GM23338 (cell line): ENCODE data around the gene CYGB. TPM values are rescaled to one million over a fixed set of nuclear protein-coding genes. Genes with fewer than 3 reads are reported as not detected.
"Not testable (repeated sequence)": the region's sequence is repeated elsewhere in the genome, so short reads cannot be mapped to it uniquely, and the experiment has no call there.

ENCODE experiments used
- ATAC-seq: fragments of 200-7000 bp; cut with Tn5 transposase; 3 replicates; pipeline ENCODE4 v1.9.1; 2020
- DNase-seq: peaks from one replicate; pipeline ENCODE4 v3.0.0-alpha.2; 2015; ENCODE audit warnings: low spot score
- H2AFZ ChIP-seq: fragments of 200-600 bp; sonication (generic); 2 replicates; pipeline ENCODE4 v1.8.0; 2016; ENCODE audit warnings: antibody characterized with exemption, mild to moderate bottlenecking, moderate library complexity
- H3F3A ChIP-seq: fragments of 200-600 bp; sonication (generic); replicated peaks from 2 replicates; pipeline ENCODE4 v1.8.0; 2017; ENCODE audit warnings: antibody characterized with exemption, mixed run types, low read depth
- H3K27ac ChIP-seq: fragments of 200-600 bp; sonication (generic); 2 replicates; pipeline ENCODE4 v1.6.1; 2016; ENCODE audit warnings: low read depth
- H3K27me3 ChIP-seq: fragments of 200-600 bp; sonication (generic); 2 replicates; pipeline ENCODE4 v1.8.0; 2016; ENCODE audit warnings: mild to moderate bottlenecking, mixed run types, moderate library complexity; ENCODE audit not compliant: insufficient read depth
- H3K36me3 ChIP-seq: fragments of 200-600 bp; sonication (generic); 2 replicates; pipeline ENCODE4 v1.8.0; 2016; ENCODE audit warnings: mild to moderate bottlenecking; ENCODE audit not compliant: insufficient read depth
- H3K4me1 ChIP-seq: fragments of 200-600 bp; sonication (generic); 2 replicates; pipeline ENCODE4 v1.8.0; 2016; ENCODE audit warnings: mild to moderate bottlenecking, moderate library complexity; ENCODE audit not compliant: insufficient read depth
- H3K4me2 ChIP-seq: fragments of 200-600 bp; sonication (generic); 2 replicates; pipeline ENCODE4 v1.7.1; 2017; ENCODE audit warnings: mixed run types
- H3K4me3 ChIP-seq: fragments of 200-600 bp; sonication (generic); 2 replicates; pipeline ENCODE4 v1.6.1; 2016; ENCODE audit warnings: mixed run types
- H3K79me2 ChIP-seq: fragments of 200-600 bp; sonication (generic); replicated peaks from 2 replicates; pipeline ENCODE4 v1.8.0; 2017; ENCODE audit warnings: mild to moderate bottlenecking; ENCODE audit not compliant: insufficient read depth
- H3K9me2 ChIP-seq: fragments of 200-600 bp; sonication (generic); 2 replicates; pipeline ENCODE4 v1.8.0; 2017; ENCODE audit not compliant: insufficient read depth
- H4K20me1 ChIP-seq: fragments of 200-600 bp; sonication (generic); replicated peaks from 2 replicates; pipeline ENCODE4 v1.8.0; 2017; ENCODE audit warnings: mild to moderate bottlenecking; ENCODE audit not compliant: insufficient read depth
- H3K27ac Mint-ChIP-seq: 2 replicates; pipeline ENCODE4 v1.8.0; 2020; ENCODE audit warnings: inconsistent platforms, mild to moderate bottlenecking, moderate library complexity, mixed read lengths
- H3K27me3 Mint-ChIP-seq: 3 replicates; pipeline ENCODE4 v1.8.0; 2022; ENCODE audit warnings: low read depth, mild to moderate bottlenecking, moderate library complexity, mixed read lengths, inconsistent platforms; ENCODE audit not compliant: insufficient read depth, poor library complexity
- H3K36me3 Mint-ChIP-seq: 3 replicates; pipeline ENCODE4 v1.8.0; 2021; ENCODE audit warnings: low read depth, mild to moderate bottlenecking, inconsistent platforms, moderate library complexity, mixed read lengths
- H3K4me1 Mint-ChIP-seq: 3 replicates; pipeline ENCODE4 v1.8.0; 2020; ENCODE audit warnings: mild to moderate bottlenecking, inconsistent platforms, mixed read lengths
- H3K4me3 Mint-ChIP-seq: 3 replicates; pipeline ENCODE4 v1.8.0; 2021; ENCODE audit warnings: moderate library complexity, mild to moderate bottlenecking, inconsistent platforms, mixed read lengths
- H3K9me3 Mint-ChIP-seq: 3 replicates; pipeline ENCODE4 v1.8.0; 2020; ENCODE audit warnings: moderate library complexity, mild to moderate bottlenecking, inconsistent platforms, mixed read lengths
- CREB1 ChIP-seq: fragments of 250-450 bp; sonication (Bioruptor Pico); IDR thresholded peaks from 2 replicates; pipeline ENCODE4 v1.5.0; 2020; ENCODE audit warnings: low read depth, mild to moderate bottlenecking, moderate library complexity
- CTCF ChIP-seq, 2 experiments: fragments of 200-600 bp in 1 of 2; sonication (generic) in 1 of 2; conservative IDR thresholded peaks; 2 replicates each; pipeline versions ENCODE4 v1.5.1 to v1.6.1; 2016 to 2017; ENCODE audit warnings: antibody characterized with exemption in 2 of 2, low read depth in 2 of 2, mild to moderate bottlenecking in 2 of 2, moderate library complexity in 1 of 2
- ETS1 ChIP-seq: IDR thresholded peaks from 2 replicates; pipeline ENCODE4 v1.6.1; 2016; ENCODE audit warnings: antibody characterized with exemption
- STAT1 ChIP-seq: IDR thresholded peaks from one replicate; pipeline ENCODE4 v1.6.1; 2016; ENCODE audit warnings: antibody characterized with exemption; ENCODE audit not compliant: unreplicated experiment
- ZNF114 ChIP-seq: fragments of 250-450 bp; sonication (Bioruptor Pico); IDR thresholded peaks from 2 replicates; pipeline ENCODE4 v1.5.0; 2020; ENCODE audit warnings: mild to moderate bottlenecking, moderate library complexity
- polyA plus RNA-seq: library from polyadenylated mRNA; unstranded; fragments of >200 nt; fragmentation: Nextera tagmentation; extraction: Ambion mirVana; gene quantifications from 2 replicates; pipeline ENCODE4 v1.2.1, GENCODE V29; 2016
- total RNA-seq: library from RNA; depleted of rRNA; stranded (reverse); fragments of >200 nt; shearing (Covaris generic); gene quantifications from 2 replicates; pipeline ENCODE4 v1.2.3, GENCODE V29; 2014

CYGB gene
- total and polyA plus RNA-seq, 2 experiments from 2014 or later, result 1.2 to 1.7 TPM

- Histone ChIP-seq H3K9me2 (peaks cover under 1% of the 10 kb centered on the region; the same call in 1 of the 2 replicates), H3F3A (no peaks in the 10 kb centered on the region), H2AFZ (peak overlapping the region; percentile 96), H3K4me3 (peak overlapping the region; percentile 38; the same call in 1 of the 2 replicates), H3K4me1 (no peaks in the 10 kb centered on the region; the same call in 1 of the 2 replicates), H3K27me3 (peaks cover 5% of the 10 kb centered on the region; the same call in 1 of the 2 replicates), H3K27ac (no peak overlapping the region), H3K36me3 (no peaks in the 10 kb centered on the region), H3K79me2 (no peaks in the 10 kb centered on the region), H3K4me2 (peak overlapping the region; percentile 62; the same call in 1 of the 2 replicates), H4K20me1 (no peaks in the 10 kb centered on the region)
- peaks cover 20% of the 10 kb centered on the region for H3K4me1 Mint-ChIP-seq
- peaks cover 3% of the 10 kb centered on the region; the same call in 1 of the 3 replicates for H3K9me3 Mint-ChIP-seq
- peaks cover 21% of the 10 kb centered on the region for H3K27me3 Mint-ChIP-seq
- peak overlapping the region; percentile 29; the same call in 1 of the 3 replicates for H3K4me3 Mint-ChIP-seq
- TF ChIP-seq CTCF (conservative IDR thresholded peaks at IDR 0.05; ENCODE audit: low read depth in 2 of 2) (peak; percentile 84 to 99), CREB1 (CRISPR knock-in tag) (no peak), ETS1 (no peak), ZNF114 (CRISPR knock-in tag) (no peak), STAT1 (no peak)
- peak; percentile 88 for DNase-seq
- H3K36me3 Mint-ChIP-seq, result no peaks in the 10 kb centered on the region
- no peak overlapping the region for H3K27ac Mint-ChIP-seq
- peak; percentile 82 for ATAC-seq
These were observed 14.1 kb downstream of the CYGB start for GRCh38 chr17:76523084-76524037.

- not testable (repeated sequence) for H3K79me2 ChIP-seq, H3K4me3 ChIP-seq, H3K27me3 ChIP-seq, ATAC-seq, H3K9me2 ChIP-seq, H3K27ac Mint-ChIP-seq, H3K4me3 Mint-ChIP-seq, H3F3A ChIP-seq, H3K4me2 ChIP-seq, H2AFZ ChIP-seq, H3K9me3 Mint-ChIP-seq, H3K36me3 Mint-ChIP-seq, H4K20me1 ChIP-seq, DNase-seq, H3K27ac ChIP-seq, H3K36me3 ChIP-seq, H3K4me1 ChIP-seq
- Mint-ChIP-seq H3K27me3 (peaks cover 19% of the 10 kb centered on the region), H3K4me1 (peaks cover 15% of the 10 kb centered on the region)
These were observed 15.8 kb downstream of the CYGB start for GRCh38 chr17:76521683-76522082.
